ENCODE data around the gene CYB5R2.

DNA sequence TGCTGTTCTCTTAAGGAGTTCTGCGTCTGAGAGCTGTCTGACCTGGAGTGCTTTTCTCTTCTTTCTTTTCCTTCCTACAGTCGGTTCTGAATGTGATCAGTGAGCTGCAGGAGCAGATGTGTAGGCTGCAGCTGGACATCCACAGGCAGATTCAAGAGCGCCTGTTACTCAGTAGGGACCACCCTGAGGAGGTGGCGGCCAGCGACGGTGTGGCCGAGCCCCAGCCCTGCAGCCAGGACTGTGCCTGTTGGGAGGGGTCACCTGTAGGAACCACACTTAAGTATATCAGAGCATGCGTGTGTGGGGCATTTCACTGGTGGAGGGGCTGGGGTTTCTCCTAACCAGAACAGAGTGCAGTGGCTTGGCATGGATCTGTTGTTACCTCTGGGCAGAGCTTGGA lies 56.3 kb downstream of the CYB5R2 start:
- TF ChIP-seq, protein P1, sequence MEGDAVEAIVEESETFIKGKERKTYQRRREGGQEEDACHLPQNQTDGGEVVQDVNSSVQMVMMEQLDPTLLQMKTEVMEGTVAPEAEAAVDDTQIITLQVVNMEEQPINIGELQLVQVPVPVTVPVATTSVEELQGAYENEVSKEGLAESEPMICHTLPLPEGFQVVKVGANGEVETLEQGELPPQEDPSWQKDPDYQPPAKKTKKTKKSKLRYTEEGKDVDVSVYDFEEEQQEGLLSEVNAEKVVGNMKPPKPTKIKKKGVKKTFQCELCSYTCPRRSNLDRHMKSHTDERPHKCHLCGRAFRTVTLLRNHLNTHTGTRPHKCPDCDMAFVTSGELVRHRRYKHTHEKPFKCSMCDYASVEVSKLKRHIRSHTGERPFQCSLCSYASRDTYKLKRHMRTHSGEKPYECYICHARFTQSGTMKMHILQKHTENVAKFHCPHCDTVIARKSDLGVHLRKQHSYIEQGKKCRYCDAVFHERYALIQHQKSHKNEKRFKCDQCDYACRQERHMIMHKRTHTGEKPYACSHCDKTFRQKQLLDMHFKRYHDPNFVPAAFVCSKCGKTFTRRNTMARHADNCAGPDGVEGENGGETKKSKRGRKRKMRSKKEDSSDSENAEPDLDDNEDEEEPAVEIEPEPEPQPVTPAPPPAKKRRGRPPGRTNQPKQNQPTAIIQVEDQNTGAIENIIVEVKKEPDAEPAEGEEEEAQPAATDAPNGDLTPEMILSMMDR (IDR thresholded peaks at IDR 0.05) = no peak
- TF ChIP-seq POLR2A (IDR thresholded peaks at IDR 0.05) = no peak
